Activated gamma-delta T cell treated with anti-CD3 and anti-CD28 coated beads, Interleukin-2, amount 50 U/mL, for 16 hours (primary cell): ENCODE results near the gene C2CD4D.

Experiments used
- DNase-seq: peaks from one replicate; pipeline ENCODE4 v3.0.0-alpha.2; 2020; ENCODE audit warnings: low read depth

Gene C2CD4D

GRCh38 chr1:151834239-151834638 is 5.4 kb downstream of the C2CD4D start:
- no peak for DNase-seq

GRCh38 chr1:151833172-151833900 is 6.3 kb downstream of the C2CD4D start:
- no peak for DNase-seq

DNA sequence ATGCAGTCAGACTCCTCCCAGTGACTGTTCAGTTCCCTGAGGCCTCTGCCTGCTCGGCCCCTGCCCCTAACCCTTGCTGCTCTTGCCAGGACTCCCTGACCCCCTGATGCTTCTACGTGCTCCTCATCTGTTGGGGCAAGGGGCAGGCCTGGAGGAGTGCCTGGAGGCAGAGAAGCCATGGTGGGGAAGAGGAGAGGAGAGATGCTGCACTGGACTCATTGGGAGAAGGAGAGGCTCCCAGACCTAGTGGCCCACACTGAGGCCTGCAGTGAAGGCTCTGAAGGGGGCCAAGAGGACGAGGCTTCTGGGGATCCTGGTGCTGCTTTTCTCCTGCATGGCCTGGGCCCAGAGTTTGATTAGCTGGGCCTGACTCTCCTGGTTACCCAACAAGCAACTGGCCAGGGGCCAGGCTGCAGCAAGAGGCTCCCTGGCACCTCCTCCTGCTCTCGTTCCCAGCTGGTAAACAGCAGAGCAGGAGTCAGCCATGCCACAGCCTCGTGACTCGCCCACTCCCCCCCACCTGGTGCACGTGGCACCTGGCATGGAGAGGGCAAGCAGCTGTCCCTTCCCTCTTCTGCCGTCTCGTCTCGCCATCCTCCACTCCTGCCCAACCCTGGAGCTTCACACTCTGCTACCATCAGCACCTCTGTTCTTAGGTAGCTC is 7.2 kb downstream of the C2CD4D start:
- no peak for DNase-seq

DNA sequence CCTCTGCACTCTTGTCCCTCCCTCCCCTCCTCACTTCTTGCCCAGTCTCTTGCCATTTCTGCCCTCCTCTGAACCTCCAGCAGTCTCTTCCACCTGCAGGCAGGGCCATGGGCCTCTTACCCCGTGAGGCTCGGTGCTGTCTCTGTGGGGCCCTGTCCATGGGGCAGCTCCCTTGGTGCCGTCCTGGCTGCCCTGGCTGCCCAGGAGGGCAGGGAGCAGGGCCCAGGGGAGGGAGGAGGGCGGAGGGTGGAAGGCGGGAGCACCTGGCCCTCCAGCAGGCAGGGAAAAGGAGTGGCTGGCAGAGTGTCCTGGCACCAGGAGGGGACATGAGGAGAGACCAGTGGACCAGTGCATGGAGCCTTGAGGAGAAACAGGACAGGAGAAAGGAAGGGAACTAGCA is 8.0 kb downstream of the C2CD4D start, which contains the start of gene RORC:
TSS of gene RORC (minus strand) at position 198 of the 400 bp plus-strand sequence. CDS start at position 160, 38 bp downstream.
- no peak for DNase-seq

GRCh38 chr1:151831256-151831591 is 8.4 kb downstream of the C2CD4D start:
- no peak for DNase-seq

- no peak for DNase-seq
These were observed 9.6 kb downstream of the C2CD4D start for GRCh38 chr1:151830055-151830454.

- no peak for DNase-seq
These were observed 10.1 kb downstream of the C2CD4D start for GRCh38 chr1:151829352-151830046.

- DNase-seq, result no peak
These were observed 10.7 kb downstream of the C2CD4D start for GRCh38 chr1:151828921-151829320.

DNA sequence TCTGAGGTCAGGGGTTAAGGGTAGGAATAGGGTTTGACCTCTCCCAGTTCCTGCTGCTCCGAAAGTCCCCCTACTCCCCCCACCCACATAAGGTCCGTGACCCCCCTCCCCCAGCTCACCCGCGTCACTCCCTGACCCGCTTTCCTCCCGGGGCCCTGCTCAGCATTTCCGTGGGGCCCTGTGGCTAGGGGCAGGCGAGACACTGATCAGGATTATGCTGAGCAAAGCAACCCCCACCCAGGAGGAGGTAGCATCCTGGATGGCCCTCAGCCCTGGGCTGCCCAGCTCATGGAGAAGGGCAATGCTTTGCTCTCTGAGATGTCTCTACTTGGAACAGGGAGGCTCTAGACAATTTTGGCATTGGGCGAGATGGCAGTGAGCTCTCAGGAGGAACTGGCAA is 11.8 kb downstream of the C2CD4D start:
- no peak for DNase-seq

GRCh38 chr1:151825751-151826660 is 13.6 kb downstream of the C2CD4D start:
- no peak for DNase-seq

DNA sequence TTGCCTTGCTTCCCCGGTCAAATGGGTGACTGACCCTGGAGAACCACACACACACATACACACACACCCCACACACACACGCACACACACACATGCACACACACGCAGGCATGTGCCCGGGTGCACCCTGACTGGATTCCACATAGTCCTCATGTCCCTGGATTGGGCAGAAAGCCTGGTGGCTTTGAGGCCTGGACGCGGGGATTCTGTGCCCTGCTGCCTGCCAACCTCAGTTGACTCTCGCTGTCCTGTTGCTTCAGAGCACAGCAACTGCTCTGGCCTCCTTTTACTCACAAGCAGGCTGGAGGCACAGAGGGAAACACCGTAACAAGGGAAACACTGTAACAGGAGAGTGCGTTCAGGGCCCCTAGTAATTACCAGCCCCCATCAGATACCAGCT is 14.4 kb downstream of the C2CD4D start:
- DNase-seq, result no peak

GRCh38 chr1:151823175-151823574 is 16.4 kb downstream of the C2CD4D start:
- no peak for DNase-seq

GRCh38 chr1:151822404-151822803 is 17.2 kb downstream of the C2CD4D start:
- no peak for DNase-seq

DNA sequence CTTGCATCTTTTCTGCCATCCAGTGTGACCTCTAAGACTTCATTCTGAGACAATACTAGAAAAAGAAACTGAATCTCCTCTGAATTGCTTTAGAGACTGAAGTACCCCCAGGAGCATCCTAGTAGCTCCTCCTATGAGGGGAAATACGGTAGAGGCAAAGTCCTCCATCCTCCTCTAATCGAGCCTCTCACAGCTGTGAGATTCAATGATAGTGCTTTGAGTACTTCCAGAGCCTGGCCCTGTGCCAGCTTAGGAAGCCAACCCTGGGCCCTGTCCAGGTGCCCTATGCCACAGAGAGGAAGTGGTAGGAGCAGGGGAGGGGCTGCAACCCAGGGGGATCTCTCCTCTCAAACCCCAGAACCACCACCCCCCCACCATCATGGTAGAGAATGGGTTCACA is 18.7 kb downstream of the C2CD4D start:
- no peak for DNase-seq

GRCh38 chr1:151819976-151820623 is 19.5 kb downstream of the C2CD4D start:
- no peak for DNase-seq

GRCh38 chr1:151819227-151819835 is 20.3 kb downstream of the C2CD4D start:
- DNase-seq, result no peak

DNA sequence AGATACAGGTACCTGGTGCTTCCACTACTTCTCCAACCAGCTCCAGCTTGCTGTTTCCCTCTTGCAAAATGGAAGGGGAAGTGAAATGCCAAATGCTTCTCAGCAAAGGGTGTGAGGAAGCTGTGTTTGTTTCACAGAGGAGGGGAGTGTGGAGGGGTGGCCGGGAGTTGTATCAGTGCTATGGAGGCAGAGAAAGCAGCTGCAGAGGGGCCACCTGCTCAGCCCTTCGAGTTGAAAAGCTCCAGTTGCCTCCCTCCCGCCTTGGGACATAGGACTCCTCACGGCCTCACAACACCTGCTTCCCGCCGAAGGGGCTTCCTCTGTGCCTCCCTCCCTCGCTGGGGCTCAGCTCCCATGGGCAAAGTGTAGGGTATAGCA is 22.3 kb downstream of the C2CD4D start:
- no peak for DNase-seq

GRCh38 chr1:151816548-151817352 is 22.9 kb downstream of the C2CD4D start:
- DNase-seq, result no peak

GRCh38 chr1:151815716-151816327 is 23.8 kb downstream of the C2CD4D start:
- no peak for DNase-seq

GRCh38 chr1:151814971-151815545 is 24.6 kb downstream of the C2CD4D start:
- no peak for DNase-seq
